Mesendoderm (in vitro differentiated cells): ENCODE data around the gene BAZ2B.

Experiments
- DNase-seq: peaks from one replicate; pipeline ENCODE4 v3.0.0; 2013
- H2AK5ac ChIP-seq: 2 replicates; pipeline ENCODE4 v1.6.1; 2013; ENCODE audit warnings: low read length, inconsistent platforms
- H2BK120ac ChIP-seq: 2 replicates; pipeline ENCODE4 v1.6.1; 2013; ENCODE audit warnings: low read depth, mild to moderate bottlenecking, low read length, moderate library complexity, mixed read lengths
- H2BK15ac ChIP-seq: replicated peaks from 2 replicates; pipeline ENCODE4 v1.6.1; 2013; ENCODE audit warnings: low read depth, mild to moderate bottlenecking, moderate library complexity
- H2BK5ac ChIP-seq: 2 replicates; pipeline ENCODE4 v1.6.1; 2013; ENCODE audit warnings: low read length, inconsistent platforms
- H3K18ac ChIP-seq: 2 replicates; pipeline ENCODE4 v1.6.1; 2013; ENCODE audit warnings: mild to moderate bottlenecking, low read length, mixed read lengths
- H3K23ac ChIP-seq: one replicate; pipeline ENCODE4 v1.6.1; 2013; ENCODE audit warnings: low read length
- H3K27ac ChIP-seq: 2 replicates; pipeline ENCODE4 v1.5.1; 2013; ENCODE audit warnings: low read depth, mild to moderate bottlenecking, inconsistent platforms, low read length, moderate library complexity
- H3K27me3 ChIP-seq: 2 replicates; pipeline ENCODE4 v1.6.1; 2013; ENCODE audit warnings: low read length, control low read depth, mild to moderate bottlenecking, inconsistent platforms; ENCODE audit not compliant: insufficient read depth, poor library complexity
- H3K36me3 ChIP-seq: 2 replicates; pipeline ENCODE4 v1.6.1; 2013; ENCODE audit warnings: low read length, inconsistent platforms; ENCODE audit not compliant: control insufficient read depth, insufficient read depth
- H3K4ac ChIP-seq: one replicate; pipeline ENCODE4 v1.6.1; 2013; ENCODE audit warnings: low read depth, mild to moderate bottlenecking, low read length, moderate library complexity
- H3K4me1 ChIP-seq: 2 replicates; pipeline ENCODE4 v1.6.1; 2013; ENCODE audit warnings: low read depth, low read length, inconsistent platforms; ENCODE audit not compliant: control insufficient read depth
- H3K4me2 ChIP-seq: 2 replicates; pipeline ENCODE4 v1.6.1; 2013; ENCODE audit warnings: low read length
- H3K4me3 ChIP-seq: 2 replicates; pipeline ENCODE4 v1.5.1; 2013; ENCODE audit warnings: mild to moderate bottlenecking, low read length
- H3K56ac ChIP-seq: one replicate; pipeline ENCODE4 v1.6.1; 2013; ENCODE audit warnings: low read length
- H3K79me1 ChIP-seq: 2 replicates; pipeline ENCODE4 v1.6.1; 2013; ENCODE audit warnings: low read length, inconsistent platforms
- H3K79me2 ChIP-seq: 2 replicates; pipeline ENCODE4 v1.6.1; 2013; ENCODE audit warnings: mild to moderate bottlenecking, low read length; ENCODE audit not compliant: control insufficient read depth, insufficient read depth
- H3K9ac ChIP-seq: 2 replicates; pipeline ENCODE4 v1.6.1; 2013; ENCODE audit warnings: low read length, inconsistent platforms
- H4K5ac ChIP-seq: one replicate; pipeline ENCODE4 v1.6.1; 2013; ENCODE audit warnings: low read length
- H4K8ac ChIP-seq: one replicate; pipeline ENCODE4 v1.6.1; 2013; ENCODE audit warnings: low read depth, mild to moderate bottlenecking, control low read depth, low read length, moderate library complexity
- WGBS: extraction: QIAGEN DNeasy Blood & Tissue Kit; methylation state at CpG from one replicate; pipeline ENCODE4 v1.1.7; 2013; ENCODE audit warnings: low lambda C conversion rate, missing lambda C conversion rate; ENCODE audit not compliant: insufficient coverage; ENCODE audit errors: extremely low coverage; 5-methylcytosine and 5-hydroxymethylcytosine counted together

The BAZ2B gene

DNA sequence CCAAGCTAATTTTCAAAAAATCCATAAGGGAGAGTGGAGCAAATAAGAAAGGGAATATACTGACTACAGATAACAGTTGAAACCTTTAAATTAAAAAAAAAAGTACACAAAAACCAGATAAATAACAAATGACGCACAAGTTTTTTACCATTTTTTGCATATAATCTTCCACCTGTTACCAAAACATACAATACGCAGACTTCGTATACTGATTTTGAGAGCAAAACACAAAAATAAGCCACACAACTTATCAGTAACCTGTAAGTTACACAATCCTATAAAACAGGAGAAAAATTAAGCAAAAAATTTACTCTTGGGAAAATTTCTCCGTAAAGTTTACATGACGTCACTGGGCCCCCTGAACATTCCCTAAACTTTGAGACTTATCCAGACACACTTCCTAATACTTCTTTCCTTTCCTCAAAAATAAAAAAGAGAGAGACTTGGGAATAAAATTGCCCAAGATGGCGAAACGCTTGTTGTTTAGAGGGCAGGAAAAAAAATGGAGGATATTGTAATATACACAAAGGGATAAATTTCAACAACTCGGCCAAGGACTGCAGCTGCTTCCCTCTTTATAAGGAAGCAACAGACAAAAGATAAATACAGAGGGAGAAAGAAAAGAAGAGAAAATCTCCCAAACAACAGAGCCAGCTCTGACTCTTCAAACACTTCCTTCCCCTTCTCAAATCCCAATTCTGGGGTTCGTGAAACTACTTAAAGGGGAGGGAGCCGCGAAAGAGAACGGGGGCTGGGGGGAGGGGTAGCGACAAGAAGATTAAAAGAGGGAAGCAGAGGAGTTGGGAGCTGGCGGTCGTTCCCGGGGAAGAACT is 1.6 kb downstream of the BAZ2B start:
- Histone ChIP-seq H3K79me1 (peaks cover 1% of the 10 kb centered on the region), H3K36me3 (no peaks in the 10 kb centered on the region), H2BK5ac (no peak overlapping the region), H4K8ac (no peak overlapping the region), H3K56ac (peak overlapping the region; percentile 99), H3K4ac (peak overlapping the region; percentile 83), H3K4me2 (peak overlapping the region; percentile 2), H4K5ac (no peak overlapping the region), H3K79me2 (peaks cover 8% of the 10 kb centered on the region), H3K27ac (peak overlapping the region; percentile 98), H3K27me3 (no peaks in the 10 kb centered on the region), H2BK120ac (peak overlapping the region; percentile 82), H3K4me1 (peaks cover 2% of the 10 kb centered on the region), H3K18ac (peak overlapping the region; percentile 97), H3K23ac (no peak overlapping the region), H3K9ac (peak overlapping the region; percentile 81), H2BK15ac (peak overlapping the region; percentile 23), H3K4me3 (peak overlapping the region; percentile 85), H2AK5ac (no peak overlapping the region)
- WGBS = no CpG with 5 or more reads among the region's 16 CpGs
- no peak for DNase-seq

DNA sequence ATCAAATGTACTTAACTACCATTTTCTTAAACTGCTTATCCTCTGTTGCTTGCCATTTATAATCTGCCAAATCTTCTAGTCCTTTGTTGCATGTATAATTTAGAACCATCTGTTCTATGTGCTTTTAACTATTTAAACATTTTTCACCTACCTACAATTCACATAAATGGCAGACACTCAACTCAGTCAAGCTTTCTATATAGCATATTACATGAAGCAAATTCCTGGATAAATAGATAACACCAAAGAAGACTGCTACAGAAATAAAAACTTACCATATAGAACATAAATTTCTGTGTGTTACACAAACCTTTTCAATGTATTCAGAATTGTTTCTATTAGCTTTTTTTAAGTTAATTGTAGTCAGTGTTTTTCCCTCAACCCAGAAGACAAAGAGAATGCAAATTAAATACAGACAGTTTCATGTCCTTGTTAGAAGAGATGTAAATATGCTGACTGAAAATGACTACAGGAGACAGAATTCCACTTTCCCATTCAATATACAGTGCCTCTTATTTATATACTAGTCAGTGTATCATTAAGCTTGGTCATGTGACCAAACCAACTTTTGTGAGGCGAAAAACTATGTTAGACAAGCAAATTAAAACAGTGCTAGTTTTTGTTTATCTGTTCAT is 2.6 kb downstream of the BAZ2B start:
- Histone ChIP-seq H3K23ac (no peak overlapping the region), H3K4me1 (peaks cover 3% of the 10 kb centered on the region), H2BK5ac (no peak overlapping the region), H3K56ac (no peak overlapping the region), H3K36me3 (no peaks in the 10 kb centered on the region), H3K27ac (no peak overlapping the region), H3K4me3 (no peak overlapping the region), H4K5ac (no peak overlapping the region), H3K18ac (no peak overlapping the region), H2BK15ac (no peak overlapping the region), H2AK5ac (no peak overlapping the region), H3K9ac (no peak overlapping the region), H3K27me3 (no peaks in the 10 kb centered on the region), H2BK120ac (no peak overlapping the region), H3K4me2 (no peak overlapping the region), H3K79me1 (peaks cover 3% of the 10 kb centered on the region), H4K8ac (no peak overlapping the region), H3K79me2 (peaks cover 13% of the 10 kb centered on the region), H3K4ac (no peak overlapping the region)
- no peak for DNase-seq
- no CpG with 5 or more reads among the region's 1 CpG for WGBS

DNA sequence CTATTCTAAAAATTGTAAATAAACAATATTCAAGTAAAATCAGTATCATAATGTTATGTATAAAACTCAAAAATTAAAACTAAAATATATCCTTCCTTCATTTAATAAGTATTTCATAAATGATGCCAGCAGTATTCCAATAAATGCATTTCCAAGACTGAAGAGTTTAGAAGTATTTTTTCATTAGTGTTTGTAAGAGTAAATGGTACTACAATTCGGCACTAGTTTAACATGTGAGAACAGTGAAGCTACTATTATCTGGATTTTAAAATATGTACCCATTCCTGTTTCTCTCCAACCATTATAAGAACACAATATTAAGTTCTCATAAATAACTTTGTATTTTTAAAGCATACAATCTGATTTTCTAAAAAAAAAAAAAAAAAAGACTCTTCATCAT is 3.3 kb downstream of the BAZ2B start:
- Histone ChIP-seq H3K4me3 (no peak overlapping the region), H3K79me2 (peaks cover 15% of the 10 kb centered on the region), H2BK15ac (no peak overlapping the region), H3K4me1 (peaks cover 3% of the 10 kb centered on the region), H4K8ac (no peak overlapping the region), H2AK5ac (no peak overlapping the region), H3K18ac (no peak overlapping the region), H2BK5ac (no peak overlapping the region), H3K79me1 (peaks cover 4% of the 10 kb centered on the region), H3K9ac (no peak overlapping the region), H3K4me2 (no peak overlapping the region), H3K27ac (no peak overlapping the region), H3K23ac (no peak overlapping the region), H4K5ac (no peak overlapping the region), H3K36me3 (no peaks in the 10 kb centered on the region), H2BK120ac (no peak overlapping the region), H3K27me3 (no peaks in the 10 kb centered on the region), H3K4ac (no peak overlapping the region), H3K56ac (no peak overlapping the region)
- no peak for DNase-seq
- no CpG with 5 or more reads among the region's 1 CpG for WGBS

DNA sequence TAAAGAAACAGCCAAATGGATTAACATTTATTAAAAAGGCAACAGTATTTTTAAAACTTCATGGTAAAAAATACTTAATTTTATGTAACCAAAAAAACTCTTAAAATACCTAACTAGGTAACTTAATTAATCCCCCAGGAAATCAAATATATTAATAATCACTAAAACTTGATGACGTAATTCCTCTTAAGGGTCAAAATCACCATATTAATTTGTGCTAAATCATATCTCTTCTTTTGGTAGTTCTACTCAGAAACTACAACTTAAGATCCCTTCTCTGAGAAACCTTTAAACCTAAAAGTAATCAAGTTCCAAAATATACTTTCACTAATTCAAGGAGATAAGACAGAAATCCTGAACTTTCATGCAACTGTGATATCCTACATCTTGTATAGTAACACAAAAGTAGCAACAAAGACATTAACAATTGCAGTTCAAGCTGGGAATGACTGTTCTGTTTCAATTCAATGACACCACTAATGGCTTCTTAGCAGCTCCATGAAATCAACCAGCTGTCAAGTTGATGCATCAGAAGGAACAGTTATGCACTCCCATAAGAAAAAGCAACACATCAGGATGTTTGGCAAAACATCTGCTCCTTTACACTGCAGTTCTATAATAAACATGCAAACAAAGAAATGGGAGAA is 4.0 kb downstream of the BAZ2B start:
- peaks cover 3% of the 10 kb centered on the region for H3K4me1 ChIP-seq
- H2BK120ac ChIP-seq = no peak overlapping the region
- H3K79me1 ChIP-seq = peaks cover 4% of the 10 kb centered on the region
- H3K79me2 ChIP-seq = peaks cover 18% of the 10 kb centered on the region
- no peak overlapping the region for H3K56ac ChIP-seq
- no peaks in the 10 kb centered on the region for H3K27me3 ChIP-seq
- H3K23ac ChIP-seq = no peak overlapping the region
- H3K4ac ChIP-seq = no peak overlapping the region
- H4K5ac ChIP-seq = no peak overlapping the region
- H2BK5ac ChIP-seq = no peak overlapping the region
- H4K8ac ChIP-seq = no peak overlapping the region
- H3K27ac ChIP-seq = no peak overlapping the region
- DNase-seq = peak; percentile 45
- WGBS = 100% methylated on average over 1 of the region's 1 CpG
- H3K18ac ChIP-seq = no peak overlapping the region
- no peak overlapping the region for H2BK15ac ChIP-seq
- H3K4me2 ChIP-seq = no peak overlapping the region
- no peak overlapping the region for H3K9ac ChIP-seq
- H3K4me3 ChIP-seq = no peak overlapping the region
- no peak overlapping the region for H2AK5ac ChIP-seq
- no peaks in the 10 kb centered on the region for H3K36me3 ChIP-seq

DNA sequence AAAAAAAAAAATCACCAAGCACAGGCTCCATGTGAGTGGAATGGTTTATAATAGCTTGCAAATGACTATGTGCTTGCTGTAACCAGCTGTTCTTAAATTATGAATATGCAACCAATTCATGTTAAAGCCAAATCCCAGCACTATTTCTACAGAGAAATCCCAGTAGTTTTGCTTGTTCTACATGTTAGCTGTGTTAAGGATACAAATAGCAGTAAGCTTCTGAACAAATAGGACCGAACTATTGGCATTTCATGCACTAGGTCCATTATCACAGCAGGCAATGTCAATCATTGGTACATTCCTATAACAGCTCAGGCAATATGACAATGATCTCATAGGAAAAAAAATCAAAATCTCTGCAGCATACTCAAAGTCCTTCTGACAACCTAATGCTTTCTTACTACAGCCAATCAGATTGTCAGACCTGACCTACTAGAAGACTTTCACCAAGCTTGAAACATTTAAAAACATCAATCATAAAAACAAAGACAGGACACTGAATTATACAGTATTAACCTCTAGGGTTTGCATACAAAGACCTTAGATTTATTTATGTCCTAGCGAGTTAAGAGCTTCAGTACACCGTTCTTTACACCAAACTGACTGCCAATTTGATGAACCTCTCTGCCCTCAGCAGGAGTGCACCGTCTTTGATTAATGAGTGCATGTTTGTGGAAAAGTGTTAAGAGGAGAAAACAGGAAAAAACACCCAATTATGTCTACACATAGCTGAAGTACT is 6.4 kb downstream of the BAZ2B start:
- Histone ChIP-seq H3K18ac (no peak overlapping the region), H3K23ac (no peak overlapping the region), H2AK5ac (no peak overlapping the region), H2BK120ac (peak overlapping the region; percentile 12), H4K5ac (no peak overlapping the region), H2BK5ac (no peak overlapping the region), H3K4me1 (peaks cover 3% of the 10 kb centered on the region), H3K4me3 (no peak overlapping the region), H3K79me1 (peaks cover 6% of the 10 kb centered on the region), H2BK15ac (no peak overlapping the region), H3K79me2 (peaks cover 21% of the 10 kb centered on the region), H4K8ac (no peak overlapping the region), H3K4me2 (no peak overlapping the region), H3K27me3 (no peaks in the 10 kb centered on the region), H3K27ac (no peak overlapping the region), H3K9ac (no peak overlapping the region), H3K56ac (no peak overlapping the region), H3K36me3 (no peaks in the 10 kb centered on the region), H3K4ac (no peak overlapping the region)
- WGBS = no CpG with 5 or more reads among the region's 4 CpGs
- DNase-seq = no peak
